ENCODE measurements around the gene FBXL14.

DNA sequence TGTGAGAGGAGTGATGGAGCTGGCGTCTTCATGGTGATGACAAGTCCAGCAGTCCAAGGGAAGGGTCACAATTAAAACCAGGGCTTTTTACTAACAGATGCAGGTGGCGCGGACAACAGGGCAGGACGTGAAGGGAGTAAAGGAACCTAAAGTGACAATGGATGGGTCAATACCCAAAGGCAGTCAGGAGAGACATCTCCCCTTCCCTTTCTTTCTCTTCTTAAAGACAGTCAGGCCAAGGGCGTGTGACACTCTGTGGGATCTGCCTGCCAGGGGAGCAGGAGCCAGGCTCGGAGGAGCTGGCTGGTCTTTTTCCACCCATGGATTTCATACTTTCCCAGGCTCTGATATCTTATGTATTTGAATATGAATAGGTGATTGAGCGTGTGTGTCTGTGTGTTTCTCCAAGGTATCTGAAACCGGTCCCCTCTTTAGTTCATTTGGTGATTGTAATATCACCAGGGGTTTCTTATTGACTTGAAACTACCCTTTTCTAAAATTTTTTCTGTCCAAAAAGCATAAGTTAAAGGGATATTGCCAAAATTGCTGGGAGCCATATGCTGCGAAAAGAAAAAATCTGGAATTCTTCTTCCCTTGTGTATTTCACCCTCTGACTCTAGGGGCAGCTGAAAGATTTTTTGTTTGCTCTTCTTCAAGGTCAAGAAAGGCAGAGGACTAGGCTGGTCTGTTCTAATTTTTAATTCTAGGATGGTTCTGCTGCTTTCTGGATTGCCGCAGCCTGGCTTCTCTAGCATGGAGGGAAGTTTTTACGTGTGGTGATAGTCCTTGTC is 61.8 kb downstream of the FBXL14 start:
- TF ChIP-seq CTCF (IDR thresholded peaks at IDR 0.05; ENCODE audit: poor library complexity) (no peak), EZH2 (IDR thresholded peaks at IDR 0.05; ENCODE audit: borderline replicate concordance) (no peak)

Measured in hepatocyte (in vitro differentiated cells).